HepG2 (cell line): ENCODE data around the gene FMN2. TPM values are rescaled to one million over a fixed set of nuclear protein-coding genes. Genes with fewer than 3 reads are reported as not detected.

Experiments used
- ATAC-seq: fragments of 200-7000 bp; cut with Tn5 transposase; 3 replicates; pipeline ENCODE4 v1.9.1; 2020; ENCODE audit warnings: mild to moderate bottlenecking, moderate library complexity
- BruUV-seq: library from RNA; stranded (reverse); fragments of 400-500 nt; replicated peaks from 2 replicates; lab custom pipeline; 2021; lab: Mats Ljungman, UMichigan
- CTCF ChIA-PET: fragments of 300-600 bp; formaldehyde crosslinking; extraction: SDS; loops from one replicate; lab custom pipeline; 2021; ENCODE audit warnings: low total read pairs, inconsistent platforms, low intra/inter-chr PET ratio; lab: Yijun Ruan, JAX
- POLR2A ChIA-PET: fragments of 350-600 bp; sonication (Branson Sonifier 250); formaldehyde crosslinking; loops from one replicate; lab custom pipeline; 2020; ENCODE audit warnings: antibody characterized with exemption, inconsistent platforms; lab: Yijun Ruan, JAX
- DNase-seq: peaks from one replicate; pipeline ENCODE4 v3.0.0-alpha.2; 2015; ENCODE audit warnings: low spot score
- FAIRE-seq: peaks from 3 replicates; lab custom pipeline; 2011; peaks lifted over from hg19 to GRCh38; lab: Jason Lieb, UNC
- H2AFZ ChIP-seq: one replicate; pipeline ENCODE4 v1.6.1; 2011; ENCODE audit warnings: low read length, inconsistent platforms
- H3K27ac ChIP-seq: fragments of 300-600 bp; 3 replicates; pipeline ENCODE4 v1.8.0; 2011; ENCODE audit warnings: mixed run types, mild to moderate bottlenecking, mixed read lengths, low read length, inconsistent platforms; ENCODE audit not compliant: insufficient read depth; ENCODE audit errors: extremely low read length
- H3K27me3 ChIP-seq, 2 experiments: fragments of 200-600 bp in 1 of 2; 2 replicates in 1 of 2; 3 replicates in 1 of 2; pipeline versions ENCODE4 v1.6.0 to v1.8.0; 2011; ENCODE audit warnings: low read length in 2 of 2, mild to moderate bottlenecking in 2 of 2, moderate library complexity in 2 of 2, inconsistent platforms in 1 of 2; ENCODE audit not compliant: insufficient read depth in 2 of 2, control insufficient read depth in 1 of 2
- H3K36me3 ChIP-seq, 2 experiments: fragments of 200-600 bp in 1 of 2; replicated peaks in 1 of 2; 2 replicates in 1 of 2; 3 replicates in 1 of 2; pipeline versions ENCODE4 v1.5.1 to v1.8.0; 2011; ENCODE audit warnings: low read length in 2 of 2, inconsistent platforms in 1 of 2; ENCODE audit not compliant: insufficient read depth in 2 of 2, control insufficient read depth in 1 of 2
- H3K4me1 ChIP-seq: 2 replicates; pipeline ENCODE4 v1.5.1; 2012; ENCODE audit warnings: low read length, inconsistent platforms; ENCODE audit not compliant: insufficient read depth
- H3K4me2 ChIP-seq: 2 replicates; pipeline ENCODE4 v1.6.0; 2011; ENCODE audit warnings: low read depth, low read length, inconsistent platforms
- H3K4me3 ChIP-seq, 3 experiments: fragments of 200-600 bp in 1 of 3; sonication (generic), shearing (Covaris generic) in 1 of 3; replicated peaks in 1 of 3; 2 replicates each; pipeline ENCODE4 v1.5.1; 2011 to 2016; ENCODE audit warnings: low read length in 3 of 3, inconsistent platforms in 2 of 3, low read depth in 2 of 3, mild to moderate bottlenecking in 2 of 3, control low read depth in 1 of 3, mixed read lengths in 1 of 3; ENCODE audit not compliant: insufficient read depth in 1 of 3
- H3K79me2 ChIP-seq: one replicate; pipeline ENCODE4 v1.6.1; 2011; ENCODE audit warnings: low read length, inconsistent platforms; ENCODE audit not compliant: insufficient read depth
- H3K9ac ChIP-seq: 2 replicates; pipeline ENCODE4 v1.6.0; 2011; ENCODE audit warnings: mild to moderate bottlenecking, low read depth, low read length, inconsistent platforms; ENCODE audit not compliant: insufficient read depth
- H3K9me3 ChIP-seq: 2 replicates; pipeline ENCODE4 v1.5.1; 2012; ENCODE audit warnings: mild to moderate bottlenecking, low read length
- H4K20me1 ChIP-seq: 2 replicates; pipeline ENCODE4 v1.6.0; 2011; ENCODE audit warnings: inconsistent platforms, mild to moderate bottlenecking, low read length, moderate library complexity; ENCODE audit not compliant: insufficient read depth
- ETV6 ChIP-seq: sonication (generic); formaldehyde crosslinking; conservative IDR thresholded peaks from 2 replicates; pipeline ENCODE4 v1.4.0; 2020; ENCODE audit warnings: missing genetic modification reagents
- GLI4 ChIP-seq: sonication (generic); formaldehyde crosslinking; IDR thresholded peaks from 2 replicates; pipeline ENCODE4 v1.5.1; 2020; ENCODE audit warnings: missing genetic modification reagents, mild to moderate bottlenecking, moderate library complexity, borderline replicate concordance
- HOXA9 ChIP-seq: sonication (generic); formaldehyde crosslinking; IDR thresholded peaks from 2 replicates; pipeline ENCODE4 v1.8.1; 2022; ENCODE audit warnings: missing genetic modification reagents, mild to moderate bottlenecking, moderate library complexity, borderline replicate concordance
- KAT8 ChIP-seq: IDR thresholded peaks from 2 replicates; pipeline ENCODE4 v1.6.1; 2016; ENCODE audit warnings: missing genetic modification reagents, missing compliant biosample characterization
- REL ChIP-seq: sonication (generic); formaldehyde crosslinking; conservative IDR thresholded peaks from 2 replicates; pipeline ENCODE4 v1.8.0; 2022; ENCODE audit warnings: mild to moderate bottlenecking, missing genetic modification reagents, moderate library complexity
- TEAD2 ChIP-seq: sonication (generic); formaldehyde crosslinking; IDR thresholded peaks from 2 replicates; pipeline ENCODE4 v1.9.0; 2021; ENCODE audit warnings: missing genetic modification reagents
- THAP8 ChIP-seq: sonication (generic); formaldehyde crosslinking; IDR thresholded peaks from 2 replicates; pipeline ENCODE4 v1.5.1; 2020; ENCODE audit warnings: missing genetic modification reagents, mild to moderate bottlenecking, borderline replicate concordance
- ZNF564 ChIP-seq: sonication (generic); formaldehyde crosslinking; IDR thresholded peaks from 2 replicates; pipeline ENCODE4 v1.8.1; 2023; ENCODE audit warnings: mild to moderate bottlenecking, missing genetic modification reagents
- ZNF574 ChIP-seq: sonication (generic); formaldehyde crosslinking; IDR thresholded peaks from 2 replicates; pipeline ENCODE4 v1.4.0; 2020; ENCODE audit warnings: missing genetic modification reagents
- ZNF597 ChIP-seq: sonication (generic); formaldehyde crosslinking; IDR thresholded peaks from 2 replicates; pipeline ENCODE4 v1.5.0; 2020; ENCODE audit warnings: missing genetic modification reagents
- WGBS: methylation state at CpG from one replicate; pipeline ENCODE4 v1.1.6; 2017; ENCODE audit warnings: low lambda C conversion rate; 5-methylcytosine and 5-hydroxymethylcytosine counted together
- in situ Hi-C: cut with HindIII; loops from 2 replicates; pipeline ENCODE4 v1.10.0; 2017; ENCODE audit warnings: low pct_unique_long_range_greater_than_20kb; ENCODE audit not compliant: extremely low pct_ligation_motif_present
- intact Hi-C: fragments of 100-400 bp; cut with micrococcal nuclease; formaldehyde crosslinking; loops from one replicate; pipeline ENCODE4 v1.10.0; 2022; ENCODE audit not compliant: unreplicated experiment
- polyA plus RNA-seq, 8 experiments: library from polyadenylated mRNA; depleted of rRNA in 3 of 8; stranded (reverse) in 7 of 8; unstranded in 1 of 8; fragments of >200 nt; fragmentation: Illumina TruSeq in 4 of 8; extraction: Trizol in 4 of 8; gene quantifications; 2 replicates each; pipeline versions ENCODE4 v1.2.1 to v1.2.3, GENCODE V29; 2011 to 2016; ENCODE audit warnings: low read depth in 4 of 8, missing spikeins in 1 of 8, mixed read lengths in 1 of 8; ENCODE audit not compliant: insufficient read depth in 1 of 8
- total RNA-seq, 5 experiments: library from RNA; depleted of rRNA; stranded (reverse); fragments of >200 nt; fragmentation: Illumina TruSeq; extraction: Trizol; gene quantifications; 2 replicates each; pipeline ENCODE4 v1.2.3, GENCODE V29; 2016; ENCODE audit warnings: low read depth in 1 of 5
- TF ChIP-seq, protein P1 (sequence below): IDR thresholded peaks from 2 replicates; pipeline ENCODE4 v1.6.1; 2016; ENCODE audit warnings: mild to moderate bottlenecking
- TF ChIP-seq, protein P2 (sequence below): IDR thresholded peaks from 2 replicates; pipeline ENCODE4 v1.6.1; 2016; ENCODE audit warnings: missing biosample characterization, missing genetic modification reagents, low read depth
- TF ChIP-seq, protein P3 (sequence below): IDR thresholded peaks from 2 replicates; pipeline ENCODE4 v1.6.1; 2012; ENCODE audit warnings: inconsistent platforms
- TF ChIP-seq, protein P4 (sequence below): sonication (generic); formaldehyde crosslinking; IDR thresholded peaks from 2 replicates; pipeline ENCODE4 v1.4.0; 2020; ENCODE audit warnings: missing genetic modification reagents, mild to moderate bottlenecking, borderline replicate concordance

FMN2 gene
- total and polyA plus RNA-seq, 2 of the 13 experiments (the other 11 are each of a cell fraction or from before 2014, with no cell fraction given) = not detected

DNA sequence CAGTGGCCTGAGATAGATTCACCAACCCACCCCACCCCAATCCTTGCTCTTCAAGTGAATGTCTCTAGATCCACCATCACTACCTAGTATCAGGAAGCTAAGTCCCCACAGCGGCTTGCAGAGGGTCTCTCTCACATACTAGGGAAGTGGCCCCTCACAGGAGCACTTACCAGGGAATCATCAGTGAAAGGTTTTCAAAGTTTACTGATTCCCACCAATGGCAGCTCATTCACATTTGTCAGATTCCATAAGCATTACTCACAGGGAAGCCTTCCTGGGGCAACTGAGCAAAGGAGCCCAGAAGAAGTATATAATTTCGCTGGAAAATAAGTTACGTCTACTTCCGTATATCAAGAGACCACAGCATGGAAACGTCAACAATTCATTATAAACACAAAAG lies 399.5 kb downstream of the FMN2 start:
- intact Hi-C loops = no loop called here
- FAIRE-seq (no peak), DNase-seq (no peak), ATAC-seq (no peak)
- BruUV-seq = no TSS peak
- WGBS = 39% methylated on average over 5 of the region's 5 CpGs
- in situ Hi-C loops = no loop called here
- ChIA-PET CTCF (no interaction called here), POLR2A (no interaction called here)
- Histone ChIP-seq H3K9me3 (no peaks in the 10 kb centered on the region), H3K4me2 (no peak overlapping the region), H3K79me2 (no peaks in the 10 kb centered on the region), H3K27me3 (no peaks in the 10 kb centered on the region), H3K4me1 (no peaks in the 10 kb centered on the region), H4K20me1 (no peaks in the 10 kb centered on the region), H3K36me3 (no peaks in the 10 kb centered on the region), H3K9ac (no peak overlapping the region), H2AFZ (no peak overlapping the region), H3K27ac (no peak overlapping the region), H3K4me3 (no peak overlapping the region)
- no peak for TF ChIP-seq ZNF564 (CRISPR knock-in tag)
- TF ChIP-seq GLI4 (CRISPR knock-in tag) = no peak
- no peak for TF ChIP-seq ZNF574
- no peak for TF ChIP-seq THAP8
- TF ChIP-seq, protein P1, sequence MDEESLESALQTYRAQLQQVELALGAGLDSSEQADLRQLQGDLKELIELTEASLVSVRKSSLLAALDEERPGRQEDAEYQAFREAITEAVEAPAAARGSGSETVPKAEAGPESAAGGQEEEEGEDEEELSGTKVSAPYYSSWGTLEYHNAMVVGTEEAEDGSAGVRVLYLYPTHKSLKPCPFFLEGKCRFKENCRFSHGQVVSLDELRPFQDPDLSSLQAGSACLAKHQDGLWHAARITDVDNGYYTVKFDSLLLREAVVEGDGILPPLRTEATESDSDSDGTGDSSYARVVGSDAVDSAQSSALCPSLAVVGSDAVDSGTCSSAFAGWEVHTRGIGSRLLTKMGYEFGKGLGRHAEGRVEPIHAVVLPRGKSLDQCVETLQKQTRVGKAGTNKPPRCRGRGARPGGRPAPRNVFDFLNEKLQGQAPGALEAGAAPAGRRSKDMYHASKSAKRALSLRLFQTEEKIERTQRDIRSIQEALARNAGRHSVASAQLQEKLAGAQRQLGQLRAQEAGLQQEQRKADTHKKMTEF (CRISPR knock-in tag) = no peak
- TF ChIP-seq ETV6 = no peak
- TF ChIP-seq, protein P2, sequence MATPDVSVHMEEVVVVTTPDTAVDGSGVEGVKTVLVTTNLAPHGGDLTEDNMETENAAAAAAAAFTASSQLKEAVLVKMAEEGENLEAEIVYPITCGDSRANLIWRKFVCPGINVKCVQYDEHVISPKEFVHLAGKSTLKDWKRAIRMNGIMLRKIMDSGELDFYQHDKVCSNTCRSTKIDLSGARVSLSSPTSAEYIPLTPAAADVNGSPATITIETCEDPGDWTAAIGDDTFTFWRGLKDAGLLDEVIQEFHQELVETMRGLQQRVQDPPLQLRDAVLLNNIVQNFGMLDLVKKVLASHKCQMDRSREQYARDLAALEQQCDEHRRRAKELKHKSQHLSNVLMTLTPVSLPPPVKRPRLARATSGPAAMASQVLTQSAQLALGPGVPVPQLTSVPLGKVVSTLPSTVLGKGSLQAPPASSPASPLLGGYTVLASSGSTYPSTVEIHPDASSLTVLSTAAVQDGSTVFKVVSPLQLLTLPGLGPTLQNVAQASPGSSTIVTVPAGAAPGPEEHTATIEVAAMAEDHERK = no peak
- no peak for TF ChIP-seq REL (CRISPR knock-in tag)
- TF ChIP-seq ZNF597 (CRISPR knock-in tag) = no peak
- TF ChIP-seq TEAD2 = no peak
- TF ChIP-seq, protein P3, sequence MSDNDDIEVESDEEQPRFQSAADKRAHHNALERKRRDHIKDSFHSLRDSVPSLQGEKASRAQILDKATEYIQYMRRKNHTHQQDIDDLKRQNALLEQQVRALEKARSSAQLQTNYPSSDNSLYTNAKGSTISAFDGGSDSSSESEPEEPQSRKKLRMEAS = no peak
- TF ChIP-seq, protein P4, sequence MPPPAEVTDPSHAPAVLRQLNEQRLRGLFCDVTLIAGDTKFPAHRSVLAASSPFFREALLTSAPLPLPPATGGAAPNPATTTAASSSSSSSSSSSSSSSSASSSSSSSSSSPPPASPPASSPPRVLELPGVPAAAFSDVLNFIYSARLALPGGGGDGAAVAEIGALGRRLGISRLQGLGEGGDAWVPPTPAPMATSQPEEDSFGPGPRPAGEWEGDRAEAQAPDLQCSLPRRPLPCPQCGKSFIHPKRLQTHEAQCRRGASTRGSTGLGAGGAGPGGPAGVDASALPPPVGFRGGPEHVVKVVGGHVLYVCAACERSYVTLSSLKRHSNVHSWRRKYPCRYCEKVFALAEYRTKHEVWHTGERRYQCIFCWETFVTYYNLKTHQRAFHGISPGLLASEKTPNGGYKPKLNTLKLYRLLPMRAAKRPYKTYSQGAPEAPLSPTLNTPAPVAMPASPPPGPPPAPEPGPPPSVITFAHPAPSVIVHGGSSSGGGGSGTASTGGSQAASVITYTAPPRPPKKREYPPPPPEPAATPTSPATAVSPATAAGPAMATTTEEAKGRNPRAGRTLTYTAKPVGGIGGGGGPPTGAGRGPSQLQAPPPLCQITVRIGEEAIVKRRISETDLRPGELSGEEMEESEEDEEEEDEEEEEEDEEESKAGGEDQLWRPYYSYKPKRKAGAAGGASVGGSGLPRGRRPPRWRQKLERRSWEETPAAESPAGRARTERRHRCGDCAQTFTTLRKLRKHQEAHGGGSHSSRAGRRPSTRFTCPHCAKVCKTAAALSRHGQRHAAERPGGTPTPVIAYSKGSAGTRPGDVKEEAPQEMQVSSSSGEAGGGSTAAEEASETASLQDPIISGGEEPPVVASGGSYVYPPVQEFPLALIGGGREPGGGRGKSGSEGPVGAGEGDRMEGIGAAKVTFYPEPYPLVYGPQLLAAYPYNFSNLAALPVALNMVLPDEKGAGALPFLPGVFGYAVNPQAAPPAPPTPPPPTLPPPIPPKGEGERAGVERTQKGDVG (CRISPR knock-in tag) = no peak
- no peak for TF ChIP-seq HOXA9 (CRISPR knock-in tag)
- TF ChIP-seq KAT8 (CRISPR knock-in tag) = no peak
